GF-D8 (cell line): Measurements from ENCODE around the gene POU3F3.

Experiments
- DNase-seq: peaks from one replicate; lab custom pipeline; 2025; lab: John Stamatoyannopoulos, UW

Gene POU3F3

DNA sequence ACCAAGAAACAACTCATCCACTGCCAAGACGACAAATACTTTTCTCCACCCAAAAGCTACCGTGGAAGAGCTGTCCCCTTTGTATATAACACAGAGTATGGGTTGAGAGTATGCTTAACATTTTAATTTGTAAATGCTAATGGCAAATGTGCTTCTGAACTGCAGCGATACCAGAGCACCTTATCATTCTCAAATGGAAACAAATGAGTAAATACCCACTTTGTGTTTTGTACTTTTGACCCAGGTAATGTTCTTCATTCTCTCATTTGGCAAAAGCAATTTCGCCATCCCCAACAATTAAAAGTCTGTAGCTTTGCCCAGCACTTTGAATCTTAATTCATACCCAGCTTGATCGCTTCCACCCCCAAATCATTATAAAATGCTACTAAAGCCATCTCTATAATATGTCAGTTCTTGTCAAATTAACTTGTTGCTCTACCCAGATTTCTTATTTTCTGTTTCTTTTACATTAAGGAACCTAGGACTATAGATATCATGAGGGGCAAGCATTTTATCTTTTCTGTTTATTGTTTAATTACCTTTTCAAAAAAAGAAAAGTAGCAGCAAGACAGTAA is 6.2 kb upstream of the POU3F3 start:
- no peak for DNase-seq

DNA sequence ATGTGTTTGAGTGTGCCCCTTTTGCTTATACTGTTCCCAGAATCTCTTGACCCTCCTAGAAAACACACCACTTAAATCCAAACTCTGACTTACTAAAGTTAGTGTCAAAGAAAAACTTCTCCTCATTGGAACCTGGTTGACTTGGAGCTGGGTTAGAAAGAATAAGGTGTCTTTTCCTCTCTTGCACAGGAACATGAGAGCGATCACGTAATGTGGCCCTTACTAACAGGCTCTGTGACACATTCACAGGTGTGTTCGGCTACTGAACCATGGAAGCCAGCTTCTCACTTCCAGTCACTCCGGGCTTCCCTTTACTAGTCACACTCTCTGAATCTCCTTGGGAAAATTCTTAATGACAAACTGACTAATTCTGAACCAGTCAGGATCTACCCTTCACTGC is 5.4 kb upstream of the POU3F3 start:
- no peak for DNase-seq

DNA sequence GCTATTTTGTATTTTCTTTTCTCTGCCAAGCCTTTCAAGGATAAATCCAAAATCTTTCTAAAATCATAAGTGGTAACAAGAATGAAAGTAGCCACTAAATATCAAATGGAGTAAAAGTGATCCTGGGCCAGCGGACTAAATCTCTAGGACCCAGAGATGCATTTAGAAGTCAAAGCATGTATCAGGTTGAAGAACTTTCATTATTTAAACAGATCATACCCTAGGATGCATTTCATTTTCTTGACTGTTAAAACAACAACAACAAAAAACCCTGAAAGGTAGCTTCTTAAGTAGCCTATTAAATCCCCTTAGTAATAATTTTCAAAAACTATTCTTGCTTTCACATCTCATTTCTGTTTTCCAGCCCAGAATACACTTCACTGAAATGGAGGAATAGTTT is 4.8 kb upstream of the POU3F3 start:
- no peak for DNase-seq

DNA sequence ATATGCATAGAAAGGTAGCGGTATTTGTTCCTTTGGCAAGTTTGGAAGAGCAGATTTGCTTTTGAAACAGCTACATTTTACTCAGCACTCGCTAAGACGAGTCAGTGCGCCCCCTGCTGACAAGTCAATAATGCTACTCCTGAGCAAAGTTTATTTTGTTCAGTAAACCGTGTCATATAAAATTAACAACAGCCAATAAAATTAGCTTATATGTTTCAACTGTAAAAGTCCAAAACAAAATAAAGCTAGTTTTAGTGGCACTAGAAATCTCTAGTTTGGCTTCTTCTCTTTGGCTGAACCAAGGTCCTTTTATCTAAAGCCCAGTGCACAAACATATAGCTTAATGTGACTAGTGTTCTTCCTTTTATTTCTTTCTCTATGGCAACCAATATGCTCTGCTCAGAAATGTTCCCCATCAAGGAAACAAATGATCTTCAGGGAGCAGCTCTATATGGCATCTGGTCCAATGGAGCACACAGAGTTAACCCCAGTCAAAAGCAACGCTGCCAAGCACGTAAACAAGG is 4.2 kb upstream of the POU3F3 start:
- no peak for DNase-seq

DNA sequence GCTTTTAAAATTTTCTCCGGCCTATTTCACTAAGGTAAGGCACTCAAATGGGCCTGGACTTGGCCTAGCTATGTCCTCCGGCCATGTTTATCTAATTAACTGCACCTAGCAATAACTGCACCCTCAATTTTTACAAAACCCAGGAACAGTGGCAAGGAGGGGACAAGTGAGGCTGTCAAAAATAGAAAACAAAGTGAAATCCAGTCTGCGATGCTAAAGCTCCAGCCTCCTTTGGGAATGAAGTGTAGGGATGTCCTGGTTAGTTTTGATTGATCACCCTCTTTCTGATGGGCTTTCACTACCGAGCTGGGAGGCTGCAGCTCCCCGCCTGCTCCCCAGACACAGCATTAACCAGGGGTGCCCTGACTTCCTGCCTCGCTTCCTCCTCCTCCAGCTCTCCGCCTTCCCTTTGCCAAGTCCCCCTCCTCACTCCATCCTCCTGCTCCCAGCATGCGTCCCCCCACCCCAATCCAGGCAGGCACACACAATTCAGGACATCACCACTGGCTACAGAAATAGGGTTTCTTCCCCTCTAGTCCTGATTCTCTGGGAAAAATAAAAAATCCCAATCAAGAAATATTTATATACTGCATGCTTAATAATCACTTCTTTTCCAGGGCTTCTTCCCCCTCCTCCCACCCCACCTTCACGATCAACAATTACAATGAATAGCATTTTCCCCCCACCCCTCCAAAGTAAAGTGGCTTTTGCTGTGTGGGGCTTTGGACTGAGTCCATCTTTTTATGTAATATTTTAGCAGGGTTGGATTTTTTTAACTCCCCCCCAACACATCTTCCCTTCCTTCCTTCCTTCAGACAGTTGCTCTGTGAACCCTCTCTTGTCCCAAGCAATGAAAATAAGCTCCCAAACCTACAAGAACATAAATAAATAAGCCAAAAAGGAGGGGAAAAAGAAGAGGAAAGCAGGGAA is 3.3 kb upstream of the POU3F3 start:
- no peak for DNase-seq

DNA sequence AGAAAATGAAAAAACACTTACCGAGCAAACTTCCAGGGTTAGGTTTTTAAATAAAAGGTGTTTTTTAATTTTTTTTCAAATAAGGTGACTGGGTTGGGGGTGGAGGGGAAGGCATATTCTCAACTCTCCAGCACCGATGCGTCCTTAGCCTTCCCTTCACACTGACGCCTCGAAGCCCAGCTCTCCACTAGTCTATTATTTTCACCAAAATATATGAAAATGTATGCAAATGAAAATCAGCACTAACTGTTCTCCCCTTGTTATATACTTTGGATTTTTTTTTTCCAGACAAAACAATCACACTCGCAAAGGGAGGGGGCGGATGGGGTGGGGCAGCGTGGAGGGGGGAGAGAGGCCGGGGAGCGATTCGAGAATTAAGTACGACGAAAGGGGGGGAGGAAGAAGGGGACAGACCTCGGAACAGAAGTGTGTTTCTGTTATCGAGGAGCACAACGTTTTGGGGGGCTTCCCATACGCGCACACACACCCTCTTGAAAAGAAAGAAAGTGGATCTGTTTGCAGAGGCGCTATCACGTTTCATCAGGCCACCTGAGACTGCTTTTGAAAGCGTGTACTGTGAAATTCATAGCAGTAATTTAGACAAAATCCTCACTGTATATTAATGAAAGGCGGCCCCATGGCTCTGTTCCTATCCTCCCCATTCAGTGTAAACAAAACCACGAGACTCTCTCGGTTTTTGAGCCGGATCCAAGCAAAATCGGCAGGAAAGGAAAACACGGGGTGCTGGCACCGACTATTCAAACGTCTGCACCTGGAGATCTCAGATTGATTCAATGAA is 2.4 kb upstream of the POU3F3 start:
- no peak for DNase-seq

DNA sequence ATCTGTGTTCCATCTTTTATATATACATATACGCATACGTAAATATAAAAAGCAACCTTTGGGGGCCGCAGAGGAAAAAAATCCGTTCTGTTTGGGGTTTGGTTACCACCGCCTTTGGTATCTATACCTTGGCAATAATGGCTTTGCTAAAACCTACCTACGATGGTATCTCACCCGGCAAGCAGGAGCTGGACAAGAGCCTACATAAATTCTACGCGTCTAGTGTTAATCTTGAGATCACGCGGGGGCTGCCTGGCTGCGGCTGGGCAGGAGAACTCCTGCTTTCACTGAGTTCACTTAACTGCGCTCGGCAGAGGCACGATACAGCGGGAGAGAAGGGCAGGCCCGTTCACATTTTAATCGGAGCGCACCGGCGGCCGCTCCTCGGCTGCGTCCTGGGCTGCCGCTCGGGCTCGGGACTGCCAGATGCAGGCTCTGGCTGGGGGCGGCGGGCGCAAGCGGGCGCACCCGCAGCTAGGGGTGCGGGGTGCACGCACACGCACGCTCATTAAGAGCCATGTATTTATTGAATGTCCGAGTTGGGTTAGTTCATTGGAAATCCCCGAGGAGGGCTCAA is 1.7 kb upstream of the POU3F3 start:
- no peak for DNase-seq

DNA sequence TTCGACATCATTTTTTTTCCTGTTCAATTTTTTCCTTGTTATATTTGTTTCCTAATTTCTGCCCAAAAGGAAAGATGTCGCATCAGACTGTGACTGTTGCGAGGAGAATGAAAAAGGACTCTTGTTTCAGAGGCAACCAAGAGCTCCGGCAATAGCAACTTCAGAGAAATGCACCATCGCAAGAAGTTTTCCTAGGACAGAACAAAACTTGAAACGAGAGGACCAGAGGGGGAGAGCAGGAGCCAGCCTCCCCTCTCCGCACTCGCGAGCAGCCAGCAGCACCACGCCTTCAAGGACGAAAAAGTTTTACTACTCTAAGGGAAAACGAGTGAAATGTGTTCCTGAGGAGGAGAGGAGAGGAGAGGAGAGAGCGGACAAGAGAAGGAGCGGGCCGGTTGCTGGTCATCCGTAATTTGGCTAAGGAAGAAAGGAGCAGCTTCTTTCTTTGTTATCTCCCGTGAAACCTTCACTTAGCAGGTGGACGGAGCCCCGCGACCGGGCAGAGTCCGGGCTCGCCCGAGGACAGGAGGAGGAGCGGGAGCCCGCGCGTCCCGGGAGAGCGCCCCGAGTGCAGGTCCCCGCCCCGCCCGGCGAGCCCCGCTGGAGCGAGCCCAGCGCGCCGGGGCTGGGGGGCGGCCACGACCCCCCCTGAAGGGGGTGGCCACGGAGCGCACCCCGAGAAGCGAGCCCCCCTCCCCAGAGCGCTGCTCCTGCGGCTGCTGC is 744 bp downstream of the POU3F3 start:
- no peak for DNase-seq

DNA sequence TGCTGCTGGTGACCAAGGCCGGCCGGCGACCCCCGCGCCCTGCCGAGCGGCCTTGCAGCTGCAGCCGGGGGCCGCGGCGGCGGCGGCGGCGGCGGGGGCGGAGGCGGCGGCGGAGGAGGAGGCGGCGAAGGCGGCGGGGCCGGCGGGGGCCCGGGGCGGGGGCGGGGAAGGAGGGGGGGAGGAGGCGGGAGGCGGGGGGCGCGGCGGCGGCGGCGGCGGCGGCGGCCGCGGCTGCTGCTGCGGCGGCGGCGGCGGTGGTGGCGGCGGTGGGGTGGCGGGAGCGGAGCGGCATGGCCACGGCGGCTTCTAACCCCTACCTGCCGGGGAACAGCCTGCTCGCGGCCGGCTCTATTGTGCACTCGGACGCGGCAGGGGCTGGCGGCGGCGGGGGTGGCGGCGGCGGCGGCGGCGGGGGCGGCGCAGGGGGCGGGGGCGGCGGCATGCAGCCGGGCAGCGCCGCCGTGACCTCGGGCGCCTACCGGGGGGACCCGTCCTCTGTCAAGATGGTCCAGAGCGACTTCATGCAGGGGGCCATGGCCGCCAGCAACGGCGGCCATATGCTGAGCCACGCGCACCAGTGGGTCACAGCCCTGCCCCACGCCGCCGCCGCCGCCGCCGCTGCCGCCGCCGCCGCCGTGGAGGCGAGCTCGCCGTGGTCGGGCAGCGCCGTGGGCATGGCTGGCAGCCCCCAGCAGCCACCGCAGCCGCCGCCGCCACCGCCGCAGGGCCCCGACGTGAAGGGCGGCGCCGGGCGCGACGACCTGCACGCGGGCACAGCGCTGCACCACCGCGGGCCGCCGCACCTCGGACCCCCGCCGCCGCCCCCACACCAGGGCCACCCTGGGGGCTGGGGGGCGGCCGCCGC is 1.5 kb downstream of the POU3F3 start:
- DNase-seq: no peak

DNA sequence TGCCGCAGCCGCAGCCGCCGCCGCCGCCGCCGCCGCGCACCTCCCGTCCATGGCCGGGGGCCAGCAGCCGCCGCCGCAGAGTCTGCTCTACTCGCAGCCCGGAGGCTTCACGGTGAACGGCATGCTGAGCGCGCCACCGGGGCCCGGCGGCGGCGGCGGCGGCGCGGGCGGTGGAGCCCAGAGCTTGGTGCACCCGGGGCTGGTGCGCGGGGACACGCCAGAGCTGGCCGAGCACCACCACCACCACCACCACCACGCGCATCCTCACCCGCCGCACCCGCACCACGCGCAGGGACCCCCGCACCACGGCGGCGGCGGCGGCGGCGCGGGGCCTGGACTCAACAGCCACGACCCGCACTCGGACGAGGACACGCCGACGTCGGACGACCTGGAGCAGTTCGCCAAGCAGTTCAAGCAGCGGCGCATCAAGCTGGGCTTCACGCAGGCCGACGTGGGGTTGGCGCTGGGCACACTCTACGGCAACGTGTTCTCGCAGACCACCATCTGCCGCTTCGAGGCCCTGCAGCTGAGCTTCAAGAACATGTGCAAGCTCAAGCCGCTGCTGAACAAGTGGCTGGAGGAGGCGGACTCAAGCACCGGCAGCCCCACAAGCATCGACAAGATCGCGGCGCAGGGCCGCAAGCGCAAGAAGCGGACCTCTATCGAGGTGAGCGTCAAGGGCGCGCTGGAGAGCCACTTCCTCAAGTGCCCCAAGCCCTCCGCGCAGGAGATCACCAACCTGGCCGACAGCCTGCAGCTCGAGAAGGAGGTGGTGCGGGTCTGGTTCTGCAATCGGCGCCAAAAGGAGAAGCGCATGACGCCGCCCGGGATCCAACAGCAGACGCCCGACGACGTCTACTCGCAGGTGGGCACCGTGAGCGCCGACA is 2.4 kb downstream of the POU3F3 start:
- no peak for DNase-seq

DNA sequence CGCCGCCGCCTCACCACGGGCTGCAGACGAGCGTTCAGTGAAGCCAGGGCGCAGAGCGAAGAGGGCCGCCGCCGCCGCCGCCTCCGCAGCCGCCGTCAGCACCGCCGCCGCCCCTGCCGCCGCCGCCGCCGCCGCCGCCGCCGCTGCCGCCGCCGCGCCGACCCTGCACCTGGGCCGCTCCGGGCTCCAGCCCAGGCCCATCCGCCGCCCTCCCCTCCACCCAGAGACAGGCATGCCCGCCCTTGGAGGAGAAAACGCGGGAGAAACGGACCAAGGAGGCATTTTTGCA is 3.0 kb downstream of the POU3F3 start:
- DNase-seq: no peak

DNA sequence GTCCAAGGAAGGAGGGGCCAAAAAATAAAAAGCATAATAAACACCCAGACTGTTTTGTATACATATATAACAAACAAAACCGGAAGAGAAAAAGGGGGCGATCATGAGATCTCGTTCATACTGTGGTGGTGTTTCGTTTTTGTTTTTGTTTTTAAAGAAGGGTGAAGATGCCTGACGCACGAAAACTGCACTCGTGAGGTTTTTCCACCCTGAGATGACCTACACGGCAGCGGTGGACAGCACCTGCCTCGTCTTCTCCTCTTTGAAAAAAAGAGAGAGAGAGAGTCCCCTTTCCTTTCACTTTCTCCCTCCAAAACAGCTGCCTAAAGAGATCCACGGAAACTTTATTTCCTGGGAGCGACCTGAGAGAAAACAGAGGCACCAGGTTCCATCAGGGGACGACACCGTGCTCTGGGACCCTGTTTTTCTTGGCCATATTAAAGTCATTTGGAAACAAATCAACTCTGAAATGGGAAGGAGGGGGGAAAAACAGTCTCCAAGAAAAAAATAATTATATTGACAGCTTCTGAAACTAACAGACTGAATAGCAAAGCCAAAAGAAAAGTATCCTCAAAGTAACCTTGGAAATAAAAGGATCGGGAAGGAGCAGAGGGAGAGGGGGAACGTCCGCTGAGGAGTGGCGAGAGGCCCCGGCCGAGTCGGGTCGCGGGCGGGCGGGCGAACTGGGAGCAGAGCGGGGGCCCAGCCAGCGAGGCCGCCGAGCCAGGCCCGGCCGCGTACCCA is 3.5 kb downstream of the POU3F3 start:
- DNase-seq: no peak

DNA sequence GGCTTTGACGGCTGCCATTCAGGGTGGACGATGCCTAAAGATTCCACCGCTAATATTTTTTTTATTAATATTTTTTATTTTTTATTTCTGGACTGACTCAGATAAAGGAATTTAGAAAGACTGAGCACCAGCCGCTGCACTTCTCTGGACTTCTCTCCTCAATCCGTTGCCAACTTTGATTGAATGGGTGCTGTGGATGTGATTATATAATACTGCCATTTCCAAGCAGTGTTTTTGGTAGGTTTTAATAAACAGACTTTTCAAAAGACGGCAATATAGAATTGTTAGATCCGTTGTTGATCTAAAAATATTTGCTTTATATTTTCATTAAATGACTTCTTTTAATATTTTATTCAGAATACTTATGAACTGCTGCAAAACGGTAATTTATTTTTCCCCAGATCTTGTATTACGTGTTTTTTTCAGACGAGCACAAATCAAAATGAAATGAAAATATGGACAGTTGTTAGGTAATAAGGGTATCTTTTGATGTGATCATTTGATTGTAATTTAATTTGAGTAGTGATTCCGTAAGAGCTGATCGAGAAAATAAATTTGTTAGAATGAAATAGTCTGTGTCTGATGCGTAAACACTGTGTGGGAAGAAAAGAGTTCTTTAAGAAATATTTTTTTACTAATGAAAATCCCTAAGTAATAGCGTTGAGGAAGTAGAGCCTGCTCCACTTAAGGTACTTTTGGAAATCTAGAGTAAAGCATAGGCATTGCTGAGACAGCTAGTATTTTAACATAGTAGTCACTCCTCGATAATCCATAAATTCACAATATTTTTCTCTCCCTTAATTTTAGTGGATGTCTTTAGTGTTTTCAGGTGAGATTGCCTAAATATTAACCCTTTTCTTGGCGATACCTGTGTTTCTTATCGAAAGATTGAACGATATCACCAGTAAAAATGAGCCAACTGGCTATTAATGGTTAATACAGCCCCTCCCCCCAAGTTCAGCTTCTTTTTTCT is 4.4 kb downstream of the POU3F3 start:
- DNase-seq: no peak

DNA sequence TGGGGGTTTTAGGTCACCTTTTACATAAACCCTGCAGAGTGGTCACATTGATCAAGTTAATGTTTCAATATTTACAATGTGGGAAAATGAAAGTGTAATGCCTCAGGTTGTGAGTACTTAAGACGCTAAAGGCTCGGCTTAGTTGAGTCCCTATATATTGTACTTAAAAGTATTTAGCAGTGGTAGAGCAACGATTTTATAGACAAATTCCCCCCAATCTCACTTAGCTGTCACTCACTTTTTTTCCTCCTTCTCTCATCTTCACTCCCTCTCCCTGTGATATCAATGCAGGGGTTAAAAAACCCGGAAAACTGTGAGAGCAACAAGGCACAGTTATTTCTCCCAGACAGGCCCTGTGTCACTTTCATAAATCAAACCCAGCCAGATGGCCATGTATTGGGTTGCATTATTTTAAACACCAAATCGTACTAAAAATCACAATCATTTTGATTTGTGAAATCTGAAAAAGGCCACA is 5.4 kb downstream of the POU3F3 start:
- DNase-seq: no peak

DNA sequence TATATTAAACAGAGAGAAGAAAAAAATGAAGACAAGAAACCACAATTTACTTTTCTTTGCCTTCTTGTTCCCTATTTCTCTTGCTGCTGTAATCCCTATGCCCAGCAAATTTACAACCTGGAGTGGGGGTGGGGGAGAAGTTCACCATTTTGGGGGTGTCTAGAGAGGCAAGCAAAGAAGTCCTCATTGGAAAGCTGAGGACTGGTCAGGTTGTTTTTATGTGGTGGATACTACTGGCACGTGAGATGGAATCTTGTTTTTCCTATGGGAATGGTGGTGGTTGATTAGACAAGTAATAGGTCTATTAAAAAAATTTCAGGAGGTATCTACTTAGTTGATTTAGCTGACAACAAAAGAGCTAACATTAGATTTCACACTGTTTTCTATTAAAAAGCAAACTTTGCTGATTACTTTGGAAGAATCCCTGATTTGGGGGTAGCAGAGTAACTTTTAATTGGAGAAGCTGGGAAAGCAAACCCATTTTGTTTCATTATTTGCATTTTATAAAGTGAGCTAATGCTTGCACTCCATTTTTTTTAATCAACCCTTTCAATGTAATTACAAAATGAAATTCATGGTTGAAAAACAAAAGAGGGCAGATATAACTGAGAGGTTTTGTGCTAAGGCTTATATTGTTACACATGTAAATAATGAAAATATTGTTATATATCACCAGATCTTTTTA is 6.0 kb downstream of the POU3F3 start:
- DNase-seq: no peak

DNA sequence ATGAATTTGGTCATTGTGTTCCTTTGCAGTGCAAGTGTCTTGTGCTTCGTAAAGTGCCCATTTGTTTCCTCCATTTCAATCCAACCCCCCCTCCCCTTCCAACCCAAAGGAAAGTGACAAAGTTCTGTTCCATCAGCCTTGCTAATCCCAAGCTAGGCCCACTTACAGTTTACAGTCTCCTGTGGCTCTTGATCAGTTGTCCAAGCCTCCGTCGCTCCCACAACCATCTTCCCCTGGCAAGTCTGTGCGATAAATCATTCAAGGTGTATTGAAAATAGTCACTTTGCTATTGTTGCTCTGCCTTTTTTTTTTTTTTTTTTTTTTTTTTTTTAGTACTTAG is 6.5 kb downstream of the POU3F3 start:
- no peak for DNase-seq

DNA sequence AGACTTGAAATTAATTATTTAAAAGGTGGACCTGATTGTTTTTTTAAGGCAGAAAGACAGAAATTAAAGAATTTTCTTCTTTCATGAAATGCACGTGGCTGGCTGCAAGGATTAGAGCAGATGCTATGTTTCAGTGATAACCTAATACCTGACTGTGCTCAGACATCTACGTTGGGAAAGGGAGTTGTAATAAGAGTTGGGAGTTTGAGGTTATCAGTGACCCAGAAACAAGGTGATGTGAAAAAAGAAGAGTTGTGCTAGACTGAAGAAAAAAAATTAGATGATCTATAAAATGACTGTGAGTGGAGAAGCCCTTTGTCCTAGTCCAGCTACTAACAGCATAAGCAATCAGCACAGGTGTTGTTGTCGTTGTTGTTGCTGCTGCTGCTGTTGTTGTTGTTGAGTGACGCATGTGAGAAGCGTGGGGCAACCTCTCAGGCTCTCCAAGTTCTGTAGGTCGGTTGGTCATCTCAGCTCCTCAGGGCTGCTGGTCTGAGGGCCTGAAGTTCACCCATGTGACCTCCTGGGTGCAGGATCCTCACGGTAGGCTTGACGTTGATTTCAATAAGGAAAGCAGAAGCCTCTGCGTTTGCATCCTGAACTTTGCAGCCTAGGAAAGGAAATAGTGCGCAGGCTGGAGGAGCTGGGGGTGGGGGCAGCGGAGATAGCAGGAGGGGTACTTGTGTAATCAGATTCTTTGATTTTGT is 7.6 kb downstream of the POU3F3 start:
- no peak for DNase-seq
